Activated T-helper 2 cell treated with anti-CD3 and anti-CD28 coated beads, Interferon-gamma antibody, Interleukin-2, Interleukin-4, amounts not matched to agents 10 μg/mL and 5 μg/mL and 100 μg/mL, durations not matched to agents 14 hours and 24 hours and 36 hours (primary cell): ENCODE data around the gene LBHD1. TPM values are rescaled to one million over a fixed set of nuclear protein-coding genes. Genes with fewer than 3 reads are reported as not detected.
A peak's percentile ranks its signal among the peaks of the same experiment; 100 is the strongest.
"Not testable (repeated sequence)": the region's sequence is repeated elsewhere in the genome, so short reads cannot be mapped to it uniquely, and the experiment has no call there.

Source experiments
- DNase-seq: peaks from one replicate; pipeline ENCODE4 v3.0.0; 2021; ENCODE audit warnings: low spot score
- H3K27ac Mint-ChIP-seq: one replicate; pipeline ENCODE4 v1.8.0; 2021; ENCODE audit warnings: mixed read lengths
- H3K27me3 Mint-ChIP-seq: one replicate; pipeline ENCODE4 v1.8.0; 2021; ENCODE audit warnings: low read depth, mixed read lengths
- H3K36me3 Mint-ChIP-seq: one replicate; pipeline ENCODE4 v1.8.0; 2021; ENCODE audit warnings: low read depth, mixed read lengths
- H3K4me1 Mint-ChIP-seq: one replicate; pipeline ENCODE4 v1.8.0; 2021; ENCODE audit warnings: low read depth, mixed read lengths
- H3K4me3 Mint-ChIP-seq: one replicate; pipeline ENCODE4 v1.8.0; 2021; ENCODE audit warnings: low read depth, mild to moderate bottlenecking, moderate library complexity, mixed read lengths
- H3K9me3 Mint-ChIP-seq: one replicate; pipeline ENCODE4 v1.8.0; 2021; ENCODE audit warnings: mixed read lengths
- intact Hi-C: fragments of 100-400 bp; cut with micrococcal nuclease; formaldehyde crosslinking; loops from one replicate; pipeline ENCODE4 v1.15.1; 2023
- total RNA-seq: library from RNA; stranded (reverse); gene quantifications from 2 replicates; pipeline ENCODE4 v1.2.3, GENCODE V29; 2022

The LBHD1 gene
- total RNA-seq, 1 donor from 2014 or later, result 21.4 TPM

DNA sequence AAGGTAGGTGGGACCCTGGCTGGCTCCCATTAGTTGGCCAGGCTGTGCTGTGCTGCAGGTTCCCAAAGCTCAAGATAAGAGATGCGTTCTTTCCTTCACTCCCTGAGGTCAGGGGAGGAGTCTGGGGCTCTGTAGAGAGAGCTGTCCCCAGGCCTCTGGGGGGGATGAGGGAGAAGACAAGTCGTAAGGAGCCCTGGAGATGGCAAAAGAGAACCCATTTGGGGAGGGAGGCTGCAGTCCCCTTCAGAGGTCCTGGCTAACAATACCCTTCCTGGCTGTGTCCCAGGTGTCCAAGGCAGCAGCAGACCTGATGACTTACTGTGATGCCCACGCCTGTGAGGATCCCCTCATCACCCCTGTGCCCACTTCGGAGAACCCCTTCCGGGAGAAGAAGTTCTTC lies 36.3 kb upstream of the LBHD1 start:
- Mint-ChIP-seq H3K4me1 (peaks cover 47% of the 10 kb centered on the region), H3K4me3 (peak overlapping the region; percentile 82), H3K36me3 (peaks cover 44% of the 10 kb centered on the region), H3K27me3 (no peaks in the 10 kb centered on the region), H3K9me3 (no peaks in the 10 kb centered on the region), H3K27ac (peak overlapping the region; percentile 88)
- DNase-seq, result no peak
- intact Hi-C loops, result loop anchor here (5.0 kb wide), 1 partner anchor 124 kb away; the partner anchor contains the start of genes STX5 and TEX54

DNA sequence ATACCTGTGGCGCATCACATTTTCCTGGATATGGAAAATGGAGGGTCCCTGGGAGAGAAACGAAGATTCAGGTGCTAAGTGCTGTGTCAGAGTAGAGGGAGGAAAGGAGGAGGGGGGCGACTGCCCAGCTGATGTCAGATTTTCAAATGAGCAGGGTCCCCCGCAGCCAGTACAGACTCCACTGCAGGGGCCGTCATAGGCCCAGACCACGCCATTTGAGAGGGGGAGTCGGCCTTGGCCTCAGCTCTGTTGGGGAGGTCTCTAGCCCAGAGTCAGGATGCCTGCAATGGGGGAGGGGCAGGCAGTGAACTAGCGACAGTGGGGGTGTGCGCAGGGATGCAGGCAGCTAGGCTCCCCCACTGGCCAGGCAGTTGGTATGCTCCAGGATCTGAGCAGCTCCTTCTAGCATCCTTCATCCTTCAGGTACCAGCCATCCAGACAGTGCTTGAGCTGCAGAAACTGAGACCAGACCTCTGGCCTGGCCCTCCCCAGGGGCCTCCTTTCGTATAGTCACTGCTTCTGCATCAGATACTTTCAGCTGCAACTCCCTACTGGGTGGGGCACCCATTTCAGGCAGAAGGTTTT lies 35.3 kb upstream of the LBHD1 start, which contains the start of the genes BSCL2 and GNG3:
Gene BSCL2 (minus strand): TSS at position 148 of the 585 bp plus-strand sequence. CDS start 229 bp downstream, outside the sequence.
Gene GNG3 (plus strand): TSS at position 400 of the 585 bp plus-strand sequence. CDS start 620 bp downstream, outside the sequence.
- peak within 1 kb of the TSS; percentile 88 for H3K27ac Mint-ChIP-seq
- intact Hi-C loops, result loop anchor here (5.0 kb wide), 1 partner anchor 125 kb away; the partner anchor contains the start of genes STX5 and TEX54
- peak within 1 kb of the TSS; percentile 82 for H3K4me3 Mint-ChIP-seq
- peaks cover 39% of the 10 kb centered on the region for H3K4me1 Mint-ChIP-seq
- no peaks in the 10 kb centered on the region for H3K9me3 Mint-ChIP-seq
- no peaks in the 10 kb centered on the region for H3K27me3 Mint-ChIP-seq
- DNase-seq, result no peak
- H3K36me3 Mint-ChIP-seq, result peaks cover 39% of the 10 kb centered on the region

DNA sequence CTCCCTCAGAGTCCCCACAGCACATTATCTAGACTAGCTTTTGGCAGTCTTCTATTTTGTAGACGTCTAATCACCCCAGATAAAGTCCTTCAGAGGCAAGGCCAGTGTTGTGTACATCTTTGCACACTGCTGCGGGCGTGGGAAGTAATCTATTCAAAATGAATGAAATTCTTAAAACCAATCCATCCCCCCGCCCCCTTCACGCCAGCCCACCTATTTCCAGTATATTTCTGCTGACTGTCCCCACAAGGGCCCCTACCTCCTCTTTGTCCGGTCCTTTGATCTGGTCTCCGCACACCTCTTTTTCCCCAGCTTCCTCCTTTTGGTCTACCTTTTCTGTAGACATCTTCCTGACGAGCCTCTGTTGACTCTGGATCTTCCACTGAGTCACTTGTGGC lies 34.8 kb upstream of the LBHD1 start:
- Mint-ChIP-seq H3K4me1 (peaks cover 37% of the 10 kb centered on the region), H3K27ac (peak overlapping the region; percentile 14), H3K4me3 (peak overlapping the region; percentile 58), H3K36me3 (peaks cover 40% of the 10 kb centered on the region), H3K27me3 (no peaks in the 10 kb centered on the region), H3K9me3 (no peaks in the 10 kb centered on the region)
- intact Hi-C loops, result loop anchor here (5.0 kb wide), 1 partner anchor 125 kb away; the partner anchor contains the start of genes STX5 and TEX54
- no peak for DNase-seq

DNA sequence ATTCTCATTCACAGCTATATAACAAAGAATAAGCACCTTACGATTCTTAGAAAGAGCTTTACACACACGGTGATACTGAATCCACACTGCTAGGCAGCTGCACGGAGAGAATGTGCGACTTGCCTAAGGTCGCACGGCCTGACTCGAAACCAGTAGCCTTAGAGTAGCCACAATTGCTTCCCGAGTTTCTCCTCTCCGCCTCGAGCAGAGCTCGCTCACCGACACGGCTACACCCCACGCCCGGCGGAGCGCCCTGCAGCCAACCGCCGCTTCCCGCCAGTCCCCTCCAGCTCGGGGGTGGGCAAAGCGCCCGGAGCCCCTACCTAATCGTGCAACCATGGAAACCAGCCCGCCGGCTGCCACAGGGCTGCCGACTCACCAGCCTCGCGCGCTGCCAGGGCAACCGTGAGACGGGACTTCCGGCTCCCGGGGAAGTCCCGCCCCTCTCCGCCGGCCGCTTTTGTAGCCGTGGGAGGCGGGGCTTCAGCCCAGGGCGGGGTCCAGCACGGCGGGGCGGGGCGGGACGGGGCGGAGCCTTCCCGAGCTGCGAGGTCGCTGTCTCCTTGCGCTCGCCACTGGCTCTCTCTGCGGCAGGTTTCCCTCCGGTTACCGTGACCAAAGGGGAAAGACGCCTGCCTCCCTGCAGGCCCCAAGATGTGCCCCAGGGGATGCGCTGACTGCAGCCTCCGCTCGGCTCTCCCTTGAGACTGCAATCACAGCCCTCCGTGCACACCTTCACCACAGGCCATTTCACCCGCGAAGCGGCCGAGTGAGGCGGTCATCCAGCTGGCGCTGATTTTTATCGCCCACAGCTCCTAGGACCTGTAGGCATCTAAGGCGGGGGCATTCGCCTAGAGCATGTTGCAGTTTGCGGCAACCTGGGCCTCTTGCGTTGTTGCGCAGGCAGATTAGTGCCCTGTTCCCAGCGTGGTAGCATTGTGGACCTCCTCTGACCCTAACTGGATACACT lies 34.1 kb upstream of the LBHD1 start:
- H3K27me3 Mint-ChIP-seq, result no peaks in the 10 kb centered on the region
- DNase-seq, result peak; percentile 89
- peaks cover 38% of the 10 kb centered on the region for H3K36me3 Mint-ChIP-seq
- peak overlapping the region; percentile 57 for H3K27ac Mint-ChIP-seq
- intact Hi-C loops, result loop anchor here (5.0 kb wide), 1 partner anchor 126 kb away; the partner anchor contains the start of genes STX5 and TEX54
- H3K9me3 Mint-ChIP-seq, result no peaks in the 10 kb centered on the region
- H3K4me1 Mint-ChIP-seq, result peaks cover 37% of the 10 kb centered on the region
- H3K4me3 Mint-ChIP-seq, result peak overlapping the region; percentile 90

DNA sequence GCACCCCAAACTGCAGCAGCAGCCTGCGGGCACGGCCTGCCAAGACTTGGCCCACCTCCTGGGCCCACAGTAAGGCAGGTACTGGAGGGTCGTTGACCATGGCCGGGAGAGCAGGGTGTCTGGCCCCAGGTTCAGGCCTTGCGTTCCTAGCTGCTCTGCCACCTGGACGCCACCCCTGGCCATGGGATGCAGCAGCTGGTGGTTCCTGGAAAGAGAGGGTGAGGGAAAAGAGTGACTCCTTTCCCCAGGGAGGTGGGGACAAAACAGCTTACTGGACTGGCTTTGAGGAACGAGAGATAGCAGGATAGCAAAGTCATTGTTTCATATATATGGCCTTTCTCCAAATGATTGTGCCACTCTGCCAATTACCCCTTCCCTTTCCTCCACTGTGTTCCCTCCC lies 33.3 kb upstream of the LBHD1 start:
- no peak for DNase-seq
- Mint-ChIP-seq H3K27me3 (no peaks in the 10 kb centered on the region), H3K36me3 (peaks cover 34% of the 10 kb centered on the region), H3K9me3 (no peaks in the 10 kb centered on the region), H3K4me3 (peak overlapping the region; percentile 90), H3K4me1 (peaks cover 33% of the 10 kb centered on the region), H3K27ac (peak overlapping the region; percentile 57)
- intact Hi-C loops, result loop anchor here (5.0 kb wide), 1 partner anchor 127 kb away; the partner anchor contains the start of genes STX5 and TEX54

DNA sequence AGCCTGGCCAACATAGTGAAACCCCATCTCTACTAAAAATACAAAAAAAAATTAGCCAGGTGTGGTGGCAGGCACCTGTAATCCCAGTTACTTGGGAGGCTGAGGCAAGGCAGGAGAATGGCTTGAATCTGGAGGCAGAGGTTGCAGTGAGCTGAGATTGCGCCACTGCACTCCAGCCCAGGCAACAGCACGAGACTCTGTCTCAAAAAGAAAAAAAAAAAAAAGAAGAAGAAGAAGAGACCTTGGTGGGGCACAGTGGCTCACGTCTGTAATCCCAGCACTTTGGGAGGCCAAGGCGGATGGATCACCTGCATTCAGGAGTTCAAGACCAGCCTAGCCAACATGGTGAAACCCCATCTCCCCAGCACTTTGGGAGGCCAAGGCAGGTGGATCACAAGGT lies 31.9 kb upstream of the LBHD1 start:
- DNase-seq, intact Hi-C loops, H3K4me3 Mint-ChIP-seq, H3K9me3 Mint-ChIP-seq, H3K27ac Mint-ChIP-seq, H3K27me3 Mint-ChIP-seq: not testable (repeated sequence)
- Mint-ChIP-seq H3K36me3 (peaks cover 29% of the 10 kb centered on the region), H3K4me1 (peaks cover 32% of the 10 kb centered on the region)

DNA sequence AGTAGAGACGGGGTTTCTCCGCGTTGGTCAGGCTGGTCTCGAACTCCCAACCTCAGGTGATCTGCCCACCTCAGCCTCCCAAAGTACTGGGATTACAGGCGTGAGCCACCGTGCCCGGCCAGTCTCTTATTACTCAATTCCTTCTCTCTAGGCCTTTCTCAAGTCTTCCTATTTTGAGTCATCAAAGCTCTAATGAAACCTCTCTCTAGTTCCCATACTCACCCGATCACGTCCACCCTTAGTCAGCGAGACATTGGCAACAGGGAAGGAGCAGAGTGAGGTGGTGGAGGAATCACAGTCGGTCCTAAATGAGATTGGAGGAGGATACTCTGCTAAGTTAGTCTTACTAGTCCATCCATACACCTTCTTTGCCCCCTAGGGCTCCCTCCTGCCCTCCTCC lies 30.2 kb upstream of the LBHD1 start:
- peaks cover 17% of the 10 kb centered on the region for H3K4me1 Mint-ChIP-seq
- intact Hi-C loops, result no loop called here
- no peak overlapping the region for H3K4me3 Mint-ChIP-seq
- H3K27me3 Mint-ChIP-seq, result no peaks in the 10 kb centered on the region
- no peak for DNase-seq
- peaks cover 26% of the 10 kb centered on the region for H3K36me3 Mint-ChIP-seq
- no peak overlapping the region for H3K27ac Mint-ChIP-seq
- H3K9me3 Mint-ChIP-seq, result no peaks in the 10 kb centered on the region

DNA sequence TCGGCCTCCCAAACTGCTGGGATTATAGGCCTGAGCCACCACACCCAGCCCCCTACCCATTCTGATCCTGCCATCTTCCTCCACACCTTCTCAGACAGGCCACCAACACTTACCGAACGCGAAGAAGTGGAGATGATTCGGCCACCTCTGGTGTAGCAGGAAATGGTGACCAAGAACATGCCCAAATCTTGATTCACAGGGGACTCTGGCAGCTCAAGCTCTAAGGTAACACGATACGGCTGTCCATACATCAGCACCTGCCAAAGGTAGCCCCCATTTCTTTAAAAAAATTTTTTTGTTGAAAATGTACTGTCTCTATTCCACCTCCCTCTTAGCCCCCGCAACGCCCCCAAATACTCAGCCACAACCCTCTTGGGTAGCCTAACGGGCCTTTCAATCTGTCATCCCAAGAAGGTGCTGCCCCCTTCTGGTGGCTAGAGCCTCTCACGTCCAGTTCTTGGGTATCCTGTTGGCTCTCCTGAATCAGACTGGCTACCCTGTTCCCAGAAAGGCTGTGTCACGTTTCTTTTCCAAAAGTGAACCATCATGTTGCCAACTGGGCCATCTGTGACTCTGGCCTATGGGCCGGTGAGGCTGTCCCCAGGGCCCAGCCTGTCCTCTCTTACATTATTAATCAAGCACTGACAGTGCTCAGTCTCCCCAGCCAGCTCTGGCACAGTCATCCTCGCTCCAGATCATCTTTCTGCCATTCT lies 22.5 kb upstream of the LBHD1 start:
- no peaks in the 10 kb centered on the region for H3K9me3 Mint-ChIP-seq
- intact Hi-C loops, result loop anchor here (1.0 to 10.0 kb wide), 3 partner anchors 103 to 300 kb away; partner anchors contain the start of gene TUT1
- peak; percentile 64 for DNase-seq
- peak overlapping the region; percentile 60 for H3K27ac Mint-ChIP-seq
- peaks cover 8% of the 10 kb centered on the region for H3K4me1 Mint-ChIP-seq
- peaks cover 26% of the 10 kb centered on the region for H3K36me3 Mint-ChIP-seq
- no peaks in the 10 kb centered on the region for H3K27me3 Mint-ChIP-seq
- no peak overlapping the region for H3K4me3 Mint-ChIP-seq

DNA sequence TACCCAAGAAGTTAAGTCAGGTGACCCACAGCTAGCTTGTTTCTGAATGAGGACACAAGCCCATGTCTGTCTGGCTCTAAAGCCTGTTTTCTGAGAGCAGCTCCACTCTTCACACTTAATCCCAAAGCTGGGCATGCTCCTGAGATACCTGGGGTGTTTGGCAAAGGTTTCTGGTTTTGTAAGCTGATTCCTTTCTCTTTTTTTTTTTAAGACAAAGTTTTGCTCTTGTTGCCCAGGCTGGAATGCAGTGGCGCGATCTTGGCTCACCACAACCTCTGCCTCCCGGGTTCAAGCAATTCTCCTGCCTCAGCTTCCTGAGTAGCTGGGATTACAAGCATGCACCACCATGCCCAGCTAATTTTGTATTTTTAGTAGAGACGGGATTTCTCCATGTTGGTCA lies 21.6 kb upstream of the LBHD1 start:
- H3K27ac Mint-ChIP-seq, DNase-seq, H3K4me1 Mint-ChIP-seq, H3K27me3 Mint-ChIP-seq, H3K9me3 Mint-ChIP-seq, H3K4me3 Mint-ChIP-seq: not testable (repeated sequence)
- H3K36me3 Mint-ChIP-seq, result peaks cover 26% of the 10 kb centered on the region
- intact Hi-C loops, result loop anchor here (1.0 to 10.0 kb wide), 3 partner anchors 102 to 299 kb away; partner anchors contain the start of gene TUT1

DNA sequence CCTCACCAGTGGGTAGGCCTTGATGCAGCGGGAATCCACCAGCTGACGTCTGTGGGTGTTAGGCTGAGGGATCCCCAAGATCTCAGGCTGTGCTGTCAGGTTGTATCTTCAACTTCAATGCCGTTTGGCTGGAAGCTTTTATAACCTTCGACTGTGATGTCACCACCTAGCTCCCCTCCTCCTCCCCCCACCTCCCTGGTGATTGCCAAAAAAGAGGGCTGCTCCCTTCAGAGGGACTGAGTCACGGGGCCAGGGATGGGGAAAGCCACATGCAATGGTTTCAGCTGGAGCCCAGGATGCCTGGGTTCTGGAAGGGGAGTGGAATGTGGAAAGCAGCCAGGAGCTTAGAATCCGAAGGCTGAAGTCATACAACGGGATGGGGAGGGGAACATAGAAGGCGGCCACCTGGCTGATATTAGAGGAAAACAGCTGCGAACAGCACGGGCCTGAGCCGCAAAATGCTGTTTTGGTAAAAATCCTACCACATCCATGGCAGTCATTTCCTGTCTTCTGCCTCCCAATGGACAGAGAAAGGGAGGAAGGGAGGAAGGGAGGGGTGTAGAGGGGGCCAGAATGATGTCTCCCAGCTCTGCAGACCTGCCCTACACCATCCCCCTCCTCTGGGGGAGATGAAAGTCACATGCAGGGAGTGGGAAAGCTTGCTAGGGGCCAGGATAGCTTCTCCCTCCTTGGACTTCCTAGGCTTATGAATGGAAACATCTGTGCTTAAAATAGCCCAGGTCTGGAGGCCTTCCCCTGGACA lies 17.5 kb upstream of the LBHD1 start, which contains the start of gene LRRN4CL:
Gene LRRN4CL (minus strand): TSS at position 110 of the 763 bp plus-strand sequence. CDS start 1,022 bp downstream, outside the sequence.
- Mint-ChIP-seq H3K27ac (no peak within 1 kb of the TSS), H3K4me3 (no peak within 1 kb of the TSS), H3K27me3 (peaks cover 6% of the 10 kb centered on the region), H3K9me3 (no peaks in the 10 kb centered on the region), H3K36me3 (peaks cover 23% of the 10 kb centered on the region), H3K4me1 (peaks cover 3% of the 10 kb centered on the region)
- DNase-seq, result no peak
- intact Hi-C loops, result loop anchor here (10.0 kb wide), 2 partner anchors 265 to 295 kb away; no protein-coding TSS in a partner anchor

DNA sequence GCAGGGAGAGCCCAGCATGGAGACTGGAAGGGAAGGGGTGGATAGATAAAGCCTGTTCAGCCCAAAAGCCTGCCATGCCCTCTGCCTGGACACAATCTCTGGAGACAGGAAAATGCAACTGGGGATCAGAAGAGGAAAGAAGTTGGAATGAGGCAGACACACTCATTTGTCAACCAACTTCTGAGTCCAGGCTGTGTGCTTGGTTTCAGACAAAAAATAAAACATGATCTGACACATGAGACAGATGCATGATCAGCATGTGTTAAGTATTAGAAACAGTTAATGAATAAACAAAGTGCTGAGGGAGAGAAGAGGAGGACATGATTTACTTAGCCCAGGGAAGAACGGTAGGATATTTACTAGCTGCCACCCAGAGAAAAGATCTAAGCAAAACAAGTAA lies 16.4 kb upstream of the LBHD1 start:
- no peak for DNase-seq
- H3K9me3 Mint-ChIP-seq, result no peaks in the 10 kb centered on the region
- no peaks in the 10 kb centered on the region for H3K4me1 Mint-ChIP-seq
- intact Hi-C loops, result no loop called here
- peaks cover 6% of the 10 kb centered on the region for H3K27me3 Mint-ChIP-seq
- no peak overlapping the region for H3K27ac Mint-ChIP-seq
- peaks cover 19% of the 10 kb centered on the region for H3K36me3 Mint-ChIP-seq
- H3K4me3 Mint-ChIP-seq, result no peak overlapping the region
